NCI-H1417 treated with DMSO at 0.1 percent for 48 hours (cell line): Measurements from ENCODE around the gene RALGPS1.

Experiments
- DNase-seq: peaks from one replicate; lab custom pipeline; 2025; lab: John Stamatoyannopoulos, UW

RALGPS1 gene

GRCh38 chr9:127174386-127175318, 260.1 kb downstream of the RALGPS1 start:
- DNase-seq = no peak

- no peak for DNase-seq
Observed at GRCh38 chr9:127175319-127175715, 260.7 kb downstream of the RALGPS1 start.

- no peak for DNase-seq
Observed at GRCh38 chr9:127175764-127176163, 261.2 kb downstream of the RALGPS1 start.

GRCh38 chr9:127176631-127177030, 262.0 kb downstream of the RALGPS1 start:
- no peak for DNase-seq

GRCh38 chr9:127177231-127177630, 262.6 kb downstream of the RALGPS1 start:
- no peak for DNase-seq

GRCh38 chr9:127177665-127178265, 263.2 kb downstream of the RALGPS1 start:
- no peak for DNase-seq

- no peak for DNase-seq
Observed at GRCh38 chr9:127178686-127179632, 264.4 kb downstream of the RALGPS1 start.

GRCh38 chr9:127179633-127180441, 265.3 kb downstream of the RALGPS1 start:
- DNase-seq = no peak

GRCh38 chr9:127180457-127181314, 266.1 kb downstream of the RALGPS1 start:
- no peak for DNase-seq

- DNase-seq = no peak
Observed at GRCh38 chr9:127181315-127181580, 266.7 kb downstream of the RALGPS1 start.

- DNase-seq = no peak
Observed at GRCh38 chr9:127181595-127182190, 267.1 kb downstream of the RALGPS1 start.

GRCh38 chr9:127182901-127183746, 268.5 kb downstream of the RALGPS1 start:
- DNase-seq = no peak

GRCh38 chr9:127183814-127184582, 269.4 kb downstream of the RALGPS1 start:
- no peak for DNase-seq

- no peak for DNase-seq
Observed at GRCh38 chr9:127184641-127185040, 270.1 kb downstream of the RALGPS1 start.

GRCh38 chr9:127185181-127185580, 270.6 kb downstream of the RALGPS1 start:
- no peak for DNase-seq

GRCh38 chr9:127185931-127186781, 271.6 kb downstream of the RALGPS1 start:
- DNase-seq = no peak

GRCh38 chr9:127186806-127187205, 272.2 kb downstream of the RALGPS1 start:
- no peak for DNase-seq
